ENCODE measurements around the gene PPP1R26. TPM values are rescaled to one million over a fixed set of nuclear protein-coding genes. Genes with fewer than 3 reads are reported as not detected.

The PPP1R26 gene
- total and polyA plus RNA-seq, 2 of the 4 experiments (the other 2 are of a cell fraction), result 3.8 to 5.6 TPM

- no peak for TF ChIP-seq RFX5 (IDR thresholded peaks at IDR 0.05; ENCODE audit: low read depth, low read length)
These were observed 5.1 kb downstream of the PPP1R26 start (continued) for GRCh38 chr9:135484460-135485277.

- DNase-seq (no peak), ATAC-seq (ENCODE audit: low read depth) (no peak)
- H2BK15ac ChIP-seq (ENCODE audit: low read depth, low read length), result no peak overlapping the region
- H3K4me2 ChIP-seq (ENCODE audit: low read depth, low read length), result no peak overlapping the region
- no peak overlapping the region for H3K4me3 ChIP-seq (ENCODE audit: insufficient read depth, low read depth, low read length)
- no peak overlapping the region for H3K9ac ChIP-seq (ENCODE audit: low read depth, low read length)
- peaks cover 14 to 15% of the 10 kb centered on the region in 2 experiments; a peak in 2 of 4 replicates for H3K79me1 ChIP-seq (ENCODE audit: low read depth in 1 of 2, low read length in 2 of 2)
- no peak overlapping the region for H3K56ac ChIP-seq (ENCODE audit: extremely low read depth, insufficient read depth, low read length)
- H3K27ac ChIP-seq (ENCODE audit: insufficient read depth, low read length), result no peak overlapping the region
- POLR2A ChIA-PET (ENCODE audit: unreplicated experiment), result interaction anchor here (0.6 kb wide), 1 partner anchor 474 kb away, joined by 10 read pairs; no protein-coding TSS in a partner anchor
- in situ Hi-C loops (cut with MboI; ENCODE audit: low sequenced_read_pairs) (no loop called here), intact Hi-C loops (cut with micrococcal nuclease) (no loop called here), dilution Hi-C loops (cut with HindIII; ENCODE audit: low sequenced_read_pairs, unreplicated experiment) (no loop called here)
- H3K27me3 ChIP-seq (ENCODE audit: control insufficient read depth, insufficient read depth, low read length), result no peaks in the 10 kb centered on the region
- CTCF ChIA-PET, result no interaction called here
- peaks cover 4% of the 10 kb centered on the region; the same call in 1 of the 2 replicates for H3K4me1 ChIP-seq (ENCODE audit: control insufficient read depth, insufficient read depth, low read length)
- no peak overlapping the region for H2AFZ ChIP-seq (replicated peaks; ENCODE audit: low read length, poor library complexity)
- no peaks in the 10 kb centered on the region; the same call in 1 of the 2 replicates for H4K20me1 ChIP-seq (ENCODE audit: insufficient read depth, low read length)
- no peak overlapping the region for H3K18ac ChIP-seq (ENCODE audit: low read depth, low read length)
- H4K8ac ChIP-seq (ENCODE audit: low read depth in 2 of 2, low read length in 2 of 2), result no peak overlapping the region
- H4K91ac ChIP-seq (ENCODE audit: insufficient read depth, low read depth, low read length), result no peak overlapping the region
- H2BK5ac ChIP-seq (ENCODE audit: low read depth, low read length, poor library complexity, severe bottlenecking), result no peak overlapping the region
- H3K9me3 ChIP-seq (ENCODE audit: control insufficient read depth, insufficient read depth, low read length), result no peaks in the 10 kb centered on the region
- no peak overlapping the region for H3K14ac ChIP-seq (replicated peaks; ENCODE audit: low read depth, low read length)
- H3K23ac ChIP-seq (ENCODE audit: low read depth, low read length), result no peak overlapping the region
- no peak overlapping the region for H3K4ac ChIP-seq (ENCODE audit: low read depth, low read length)
- no peak overlapping the region for H2BK120ac ChIP-seq (ENCODE audit: low read depth, low read length)
- no peaks in the 10 kb centered on the region; the same call in 1 of the 2 replicates for H3K9me1 ChIP-seq (ENCODE audit: insufficient read depth, low read length)
- no peak overlapping the region for H2BK20ac ChIP-seq (ENCODE audit: low read depth, low read length)
- H3K36me3 ChIP-seq (ENCODE audit: control insufficient read depth, insufficient read depth, low read length), result peaks cover 36% of the 10 kb centered on the region
- no peak overlapping the region for H2AK5ac ChIP-seq (ENCODE audit: low read depth, low read length)
- no peak overlapping the region for H4K5ac ChIP-seq (ENCODE audit: low read depth, low read length)
- WGBS, 2 experiments (ENCODE audit: extremely low coverage in 2 of 2, insufficient read length in 1 of 2), result 88% methylated on average over 11 of the region's 25 CpGs; no CpG with 5 or more reads in 1 of the 2 experiments
- no TSS peak for BruUV-seq (replicated peaks)
- H2AK9ac ChIP-seq (replicated peaks; ENCODE audit: low read depth, low read length, poor library complexity), result no peak overlapping the region
- no peak for TF ChIP-seq CEBPB (IDR thresholded peaks at IDR 0.05; ENCODE audit: low read depth, low read length)
- no peak for TF ChIP-seq MAZ (IDR thresholded peaks at IDR 0.05; ENCODE audit: borderline replicate concordance, low read depth, low read length)
- TF ChIP-seq BHLHE40 (IDR thresholded peaks at IDR 0.05; ENCODE audit: low read depth, low read length), result no peak
- no peak for TF ChIP-seq FOS (IDR thresholded peaks at IDR 0.05; ENCODE audit: low read depth, low read length)
- TF ChIP-seq MAFK (IDR thresholded peaks at IDR 0.05; ENCODE audit: low read depth, low read length), result no peak
- no peak for TF ChIP-seq RFX5 (IDR thresholded peaks at IDR 0.05; ENCODE audit: low read depth, low read length)
- no peak for TF ChIP-seq NFE2L2 (IDR thresholded peaks at IDR 0.05; ENCODE audit: low read depth, low read length)
- TF ChIP-seq RAD21 (IDR thresholded peaks at IDR 0.05; ENCODE audit: low read length), result no peak
- no peak for TF ChIP-seq POLR2A (IDR thresholded peaks at IDR 0.05; ENCODE audit: low read depth, low read length)
- no peak for TF ChIP-seq MXI1 (IDR thresholded peaks at IDR 0.05; ENCODE audit: borderline replicate concordance, low read depth, low read length)
- TF ChIP-seq RCOR1 (IDR thresholded peaks at IDR 0.05; ENCODE audit: insufficient replicate concordance, low read length), result no peak
- no peak for TF ChIP-seq SMC3 (IDR thresholded peaks at IDR 0.05; ENCODE audit: low read depth, low read length)
These were observed 5.8 kb downstream of the PPP1R26 start for GRCh38 chr9:135485385-135485784.
